Panc1 (cell line): ENCODE measurements around the gene MOGAT3.

Experiments used
- CTCF ChIP-seq: fragments of 450-650 bp; IDR thresholded peaks from 2 replicates; pipeline ENCODE4 v1.5.1; 2017; ENCODE audit warnings: mild to moderate bottlenecking
- POLR2AphosphoS5 ChIP-seq: IDR thresholded peaks from 2 replicates; pipeline ENCODE4 v1.6.1; 2012; ENCODE audit warnings: mild to moderate bottlenecking, low read depth, low read length, moderate library complexity
- REST ChIP-seq, 2 experiments: IDR thresholded peaks; 2 replicates each; pipeline ENCODE4 v1.6.1; 2011 to 2012; ENCODE audit warnings: low read depth in 2 of 2, control low read depth in 1 of 2, low read length in 1 of 2, mild to moderate bottlenecking in 1 of 2, moderate library complexity in 1 of 2; ENCODE audit not compliant: insufficient read depth in 1 of 2
- SIN3A ChIP-seq: IDR thresholded peaks from 2 replicates; pipeline ENCODE4 v1.6.1; 2012; ENCODE audit warnings: low read depth, mild to moderate bottlenecking, low read length, moderate library complexity, borderline replicate concordance; ENCODE audit not compliant: insufficient read depth
- TCF7L2 ChIP-seq: IDR thresholded peaks from 2 replicates; pipeline ENCODE4 v1.6.1; 2011; ENCODE audit warnings: mild to moderate bottlenecking, low read depth, low read length, inconsistent platforms

GRCh38 chr7:101238226-101239182 lies 37.7 kb upstream of the MOGAT3 start:
- no peak for TF ChIP-seq CTCF
- TF ChIP-seq POLR2AphosphoS5, result no peak
- no peak for TF ChIP-seq REST (IDR thresholded peaks at IDR 0.05; ENCODE audit: insufficient read depth in 1 of 2, low read depth in 2 of 2, low read length in 1 of 2)
- TF ChIP-seq SIN3A, result no peak
- no peak for TF ChIP-seq TCF7L2
